ENCODE results near the gene GSTO2.

GSTO2 gene

DNA sequence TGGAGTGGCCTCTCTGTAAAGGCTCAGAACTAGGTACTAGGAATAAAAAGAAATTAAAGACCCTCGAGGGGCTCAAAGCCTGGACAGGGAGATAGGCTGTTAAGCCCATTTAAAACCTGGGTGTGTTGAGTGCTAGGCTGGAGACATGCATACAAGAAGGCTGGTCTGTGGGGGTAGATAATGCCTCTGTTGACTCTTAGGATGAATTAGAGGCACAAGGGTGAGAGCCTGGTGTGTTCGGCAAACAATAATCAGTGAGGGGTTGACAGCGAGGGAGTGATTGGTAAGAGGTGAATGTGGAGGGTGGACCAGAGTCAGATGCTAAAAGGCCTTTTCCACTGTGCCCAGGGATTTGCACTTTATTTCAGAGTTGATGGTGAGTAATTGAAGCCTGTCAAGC lies 12.7 kb downstream of the GSTO2 start:
- DNase-seq (ENCODE audit: low read depth in 2 of 2) = no peak

DNA sequence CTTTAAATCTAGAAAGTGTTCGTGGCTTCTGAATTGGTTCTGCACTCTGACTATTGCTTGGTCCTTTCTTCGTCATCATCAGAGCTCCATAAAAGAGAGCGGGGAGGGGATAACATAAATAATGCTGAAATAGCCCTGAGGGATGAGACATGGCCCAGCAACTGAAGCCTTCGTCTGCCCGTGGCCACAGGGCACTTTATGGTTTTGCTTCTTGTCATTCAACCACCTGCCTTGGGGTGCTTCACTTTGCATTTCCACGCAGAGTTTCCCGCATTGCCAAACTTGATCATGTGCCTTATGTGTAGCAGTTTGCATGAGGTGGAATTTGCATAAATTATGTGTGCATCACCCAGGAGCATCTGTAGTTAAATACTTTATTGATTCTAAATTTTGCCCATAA lies 15.9 kb downstream of the GSTO2 start:
- DNase-seq (ENCODE audit: low read depth in 2 of 2) = no peak

GRCh38 chr10:104286939-104287338 lies 18.0 kb downstream of the GSTO2 start:
- no peak for DNase-seq (ENCODE audit: low read depth in 2 of 2)

DNA sequence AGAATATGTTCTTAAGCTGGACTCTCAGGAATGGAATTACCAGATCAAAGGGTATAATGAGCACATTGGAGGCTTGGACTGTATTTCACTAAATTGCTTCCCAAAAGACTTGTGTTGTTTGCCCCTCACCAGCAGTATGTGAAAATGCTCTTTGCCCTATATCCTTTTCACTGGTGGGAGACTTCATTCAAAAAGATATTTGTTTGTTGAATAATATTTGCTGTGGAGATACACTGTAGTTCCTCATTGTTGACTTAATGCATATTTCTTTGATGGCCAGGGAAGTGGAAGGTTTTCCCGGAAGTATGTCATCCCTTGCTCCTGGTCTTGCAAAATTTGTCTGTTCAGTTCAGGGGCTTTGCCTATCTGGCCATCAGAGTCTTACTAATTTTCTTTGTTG lies 19.4 kb downstream of the GSTO2 start:
- no peak for DNase-seq (ENCODE audit: low read depth in 2 of 2)

GRCh38 chr10:104291439-104291951 lies 22.5 kb downstream of the GSTO2 start:
- DNase-seq (ENCODE audit: low read depth in 2 of 2) = peak; percentile 72 to 76

- DNase-seq (ENCODE audit: low read depth in 2 of 2) = no peak
Measured at GRCh38 chr10:104293011-104293410, 24.0 kb downstream of the GSTO2 start.

DNA sequence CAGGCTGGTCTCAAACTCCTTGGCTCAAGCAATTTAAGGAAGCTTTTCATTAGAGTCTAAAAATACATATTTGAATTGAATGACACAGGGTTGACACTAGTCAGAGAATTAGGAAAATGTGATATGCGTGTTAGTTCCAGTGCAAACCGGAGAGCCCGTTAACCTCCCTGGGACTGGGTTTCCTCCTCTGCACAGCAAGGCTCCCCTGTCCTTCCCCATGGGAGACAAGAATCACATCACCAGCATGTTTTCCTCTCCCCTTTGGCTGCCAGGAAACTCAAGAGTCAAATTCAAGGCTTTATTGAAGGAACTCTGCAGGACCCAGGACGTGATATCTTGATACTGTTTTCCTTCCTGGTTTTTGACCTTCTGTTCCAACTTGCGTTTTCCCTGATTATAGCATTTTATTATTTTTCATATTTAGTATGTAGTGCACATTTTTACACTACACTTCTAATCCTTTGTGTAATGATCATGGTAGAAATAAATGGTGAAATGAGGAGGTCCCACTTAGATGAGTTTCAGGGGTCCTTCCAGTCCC lies 24.9 kb downstream of the GSTO2 start:
- no peak for DNase-seq (ENCODE audit: low read depth in 2 of 2)

GRCh38 chr10:104296687-104297436 lies 27.9 kb downstream of the GSTO2 start:
- no peak for DNase-seq (ENCODE audit: low read depth in 2 of 2)

- DNase-seq (ENCODE audit: low read depth in 2 of 2) = peak; percentile 86 to 89
Measured at GRCh38 chr10:104297697-104298660, 29.0 kb downstream of the GSTO2 start.

- DNase-seq (ENCODE audit: low read depth in 2 of 2) = no peak
Measured at GRCh38 chr10:104299031-104299904, 30.3 kb downstream of the GSTO2 start.

GRCh38 chr10:104300002-104300735 lies 31.2 kb downstream of the GSTO2 start:
- peak; percentile 80 to 81 for DNase-seq (ENCODE audit: low read depth in 2 of 2)

DNA sequence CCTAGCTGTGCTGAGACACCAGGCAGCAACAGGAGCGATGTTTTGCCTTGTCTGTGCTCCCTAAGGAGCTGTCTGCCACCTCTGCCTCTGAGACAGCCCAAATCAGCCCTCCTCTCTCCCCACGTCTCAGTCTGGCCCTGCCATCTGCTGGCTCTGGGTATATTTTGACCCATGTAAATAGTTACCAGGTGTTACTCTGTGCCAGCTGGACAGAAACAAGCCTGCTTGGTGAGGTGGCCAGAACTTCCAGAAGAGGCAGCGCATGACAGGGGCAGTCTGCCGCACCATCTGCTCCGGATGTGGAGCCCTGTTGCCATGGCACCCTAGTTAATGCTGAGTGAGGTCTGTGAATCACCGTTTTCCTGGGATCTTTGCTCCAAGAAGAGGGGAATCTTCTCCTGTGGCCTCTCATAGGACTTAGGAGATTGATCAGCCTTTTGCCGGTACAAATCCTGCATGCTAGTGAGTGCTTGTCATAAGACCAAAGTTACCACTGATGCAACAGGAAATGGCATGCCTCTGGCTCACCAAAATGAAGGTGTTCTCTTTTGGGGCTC lies 31.8 kb downstream of the GSTO2 start:
- peak; percentile 90 to 91 for DNase-seq (ENCODE audit: low read depth in 2 of 2)

- DNase-seq (ENCODE audit: low read depth in 2 of 2) = no peak
Measured at GRCh38 chr10:104301907-104302690, 33.1 kb downstream of the GSTO2 start.

DNA sequence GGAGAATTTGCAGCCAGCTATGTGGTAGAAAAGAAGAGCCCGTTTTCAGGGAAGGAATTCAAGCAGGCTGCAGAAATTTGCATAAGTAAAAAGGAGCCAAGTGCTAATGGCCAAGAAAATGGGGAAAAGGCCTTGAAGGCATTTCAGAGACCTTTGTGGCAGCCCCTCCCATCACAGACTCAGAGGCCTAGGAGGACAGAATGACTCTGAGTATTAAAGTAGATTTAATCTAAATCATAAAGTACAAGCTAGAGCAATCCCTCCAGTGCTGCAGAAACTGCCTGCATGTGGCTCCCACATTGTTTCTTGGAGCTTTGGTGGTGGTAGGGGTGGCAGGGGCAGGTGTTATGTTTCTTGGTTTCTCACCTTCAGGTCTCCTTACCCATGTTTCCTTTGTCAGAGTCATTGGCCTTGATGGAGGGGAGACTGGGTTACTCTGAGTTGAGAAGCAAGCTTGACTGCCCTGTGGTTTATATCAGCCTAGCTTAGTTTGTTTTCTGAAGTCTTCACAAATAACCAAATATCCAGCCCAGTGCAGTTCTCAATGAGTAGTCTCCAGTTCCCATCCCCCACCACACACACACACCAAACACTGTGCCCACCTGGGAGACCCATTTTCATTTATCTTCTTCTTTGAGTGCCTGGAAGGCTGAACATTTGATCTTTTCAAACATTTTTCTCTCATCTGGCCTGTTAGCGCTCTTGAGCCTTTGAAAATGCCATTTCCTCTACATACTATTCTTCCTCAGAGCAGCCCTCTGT lies 34.8 kb downstream of the GSTO2 start:
- no peak for DNase-seq (ENCODE audit: low read depth in 2 of 2)

DNA sequence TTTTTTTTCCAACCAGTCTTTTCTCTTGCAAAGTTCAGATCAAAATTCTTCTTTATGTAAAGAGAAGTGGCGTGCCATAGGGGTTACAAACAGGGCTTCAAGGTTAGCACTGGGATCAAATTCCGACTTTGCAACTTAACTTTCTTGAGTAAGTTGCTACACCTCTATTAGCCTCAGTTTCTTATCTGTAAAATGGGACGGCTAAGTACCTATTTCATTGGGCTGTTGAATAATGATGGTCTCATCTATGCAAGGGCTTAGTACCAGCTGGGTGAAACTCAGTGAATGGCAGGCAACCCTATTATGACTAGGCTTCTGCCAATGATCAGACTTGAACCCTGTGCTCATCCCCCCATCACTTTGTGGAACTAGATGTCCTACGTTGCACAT lies 35.4 kb downstream of the GSTO2 start:
- no peak for DNase-seq (ENCODE audit: low read depth in 2 of 2)

DNA sequence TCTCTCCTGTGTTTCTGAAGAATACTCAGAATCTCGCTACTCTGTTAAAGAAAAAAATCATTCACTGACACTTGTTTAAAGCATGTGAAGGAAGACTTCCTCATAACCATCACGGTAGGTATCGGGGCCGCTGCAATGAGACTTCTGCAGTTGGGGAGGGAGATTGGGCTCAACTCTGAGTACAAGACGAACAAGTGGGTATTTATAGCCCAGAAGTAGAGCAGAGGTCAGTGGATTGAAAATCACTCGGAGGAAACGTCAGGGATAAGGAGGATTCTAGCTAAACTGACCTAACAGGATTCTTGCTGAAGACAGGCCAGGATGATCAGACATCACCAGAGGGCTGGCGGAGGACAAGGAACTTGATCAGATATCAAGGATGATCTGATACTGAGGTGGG lies 35.9 kb downstream of the GSTO2 start:
- DNase-seq (ENCODE audit: low read depth in 2 of 2) = no peak

- no peak for DNase-seq (ENCODE audit: low read depth in 2 of 2)
Measured at GRCh38 chr10:104306897-104307296, 37.9 kb downstream of the GSTO2 start.

GRCh38 chr10:104307576-104308438 lies 38.8 kb downstream of the GSTO2 start:
- no peak for DNase-seq (ENCODE audit: low read depth in 2 of 2)

All from fibroblast of skin of left quadriceps (primary cell).